ENCODE data around the gene ETS2.

ETS2 gene

GRCh38 chr21:38834725-38835124 is 29.0 kb downstream of the ETS2 start:
- no peak overlapping the region for H3K4me3 ChIP-seq (ENCODE audit: low read depth, low read length)
- peak; percentile 33 for DNase-seq (ENCODE audit: low read depth)
- TF ChIP-seq CTCF (IDR thresholded peaks at IDR 0.05; ENCODE audit: control insufficient read depth, extremely low read depth, insufficient read depth), result no peak

GRCh38 chr21:38837806-38838461 is 32.2 kb downstream of the ETS2 start:
- H3K4me3 ChIP-seq (ENCODE audit: low read depth, low read length), result no peak overlapping the region
- DNase-seq (ENCODE audit: low read depth), result no peak
- no peak for TF ChIP-seq CTCF (IDR thresholded peaks at IDR 0.05; ENCODE audit: control insufficient read depth, extremely low read depth, insufficient read depth)

- H3K4me3 ChIP-seq (ENCODE audit: low read depth, low read length), result no peak overlapping the region
- DNase-seq (ENCODE audit: low read depth), result no peak
- TF ChIP-seq CTCF (IDR thresholded peaks at IDR 0.05; ENCODE audit: control insufficient read depth, extremely low read depth, insufficient read depth), result no peak
These were observed 33.0 kb downstream of the ETS2 start for GRCh38 chr21:38838598-38839327.

- no peak overlapping the region for H3K4me3 ChIP-seq (ENCODE audit: low read depth, low read length)
- no peak for DNase-seq (ENCODE audit: low read depth)
- no peak for TF ChIP-seq CTCF (IDR thresholded peaks at IDR 0.05; ENCODE audit: control insufficient read depth, extremely low read depth, insufficient read depth)
These were observed 33.9 kb downstream of the ETS2 start for GRCh38 chr21:38839328-38840286.

- TF ChIP-seq CTCF (IDR thresholded peaks at IDR 0.05; ENCODE audit: control insufficient read depth, extremely low read depth, insufficient read depth), result no peak
- H3K4me3 ChIP-seq (ENCODE audit: low read depth, low read length), result no peak overlapping the region
- no peak for DNase-seq (ENCODE audit: low read depth)
These were observed 34.9 kb downstream of the ETS2 start for GRCh38 chr21:38840456-38841300.

GRCh38 chr21:38841472-38841871 is 35.7 kb downstream of the ETS2 start:
- no peak for TF ChIP-seq CTCF (IDR thresholded peaks at IDR 0.05; ENCODE audit: control insufficient read depth, extremely low read depth, insufficient read depth)
- no peak overlapping the region for H3K4me3 ChIP-seq (ENCODE audit: low read depth, low read length)

More at GRCh38 chr21:38841472-38841871, 35.7 kb downstream of the ETS2 start:
- no peak for DNase-seq (ENCODE audit: low read depth)
